ENCODE results near the gene UTP20. TPM values are rescaled to one million over a fixed set of nuclear protein-coding genes. Genes with fewer than 3 reads are reported as not detected.
A peak's percentile ranks its signal among the peaks of the same experiment; 100 is the strongest.
"Not testable (repeated sequence)": the region's sequence is repeated elsewhere in the genome, so short reads cannot be mapped to it uniquely, and the experiment has no call there.

The UTP20 gene
- total and polyA plus RNA-seq, 8 donors = 1.3 to 8.1 (median 5.6) TPM

DNA sequence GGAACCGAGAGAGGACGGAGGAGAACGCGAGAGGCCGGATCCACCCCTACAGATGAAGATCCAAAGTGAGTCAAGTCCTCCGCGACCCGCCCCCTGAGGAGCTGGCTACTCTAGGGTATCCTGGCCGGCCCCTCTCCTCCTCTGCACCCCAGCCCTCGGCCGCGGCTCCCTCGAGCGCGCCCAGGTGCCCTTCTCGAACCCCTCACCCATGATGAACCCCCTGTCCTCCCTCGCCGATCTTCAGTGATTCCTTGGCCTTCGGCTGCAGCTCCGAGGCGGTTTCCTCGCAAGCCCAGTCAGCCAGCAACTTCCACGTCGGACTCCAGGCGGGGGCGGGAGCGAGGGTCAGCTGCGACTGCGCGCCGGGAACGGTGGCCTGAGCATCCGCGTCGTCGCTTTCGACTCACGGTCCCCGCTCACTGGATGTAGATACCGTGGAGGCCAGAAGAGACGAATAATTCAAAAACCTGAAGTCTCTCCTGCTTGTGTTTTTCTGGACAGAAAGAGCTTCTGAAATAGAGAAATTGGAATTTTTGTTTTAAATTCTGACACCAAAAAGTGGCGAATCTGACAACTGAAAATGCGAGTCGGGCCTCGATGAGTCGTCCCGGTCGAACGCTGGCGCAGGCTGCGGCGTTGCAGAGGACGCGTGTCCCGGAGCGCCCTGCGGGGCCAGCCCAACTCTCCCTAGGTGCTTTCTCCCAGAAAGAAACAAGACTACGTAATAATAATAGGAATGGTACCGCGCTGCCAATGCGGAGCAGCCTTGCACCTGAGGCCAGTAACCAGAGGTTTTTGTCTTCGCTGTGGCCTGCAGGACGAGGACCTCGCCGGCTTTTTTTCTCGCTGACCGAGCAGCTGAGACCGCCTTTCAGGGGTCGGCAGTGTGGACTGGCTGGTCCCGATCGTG, 127.8 kb downstream of the UTP20 start, which contains the start of gene ARL1:
Gene ARL1, minus strand, starts transcription at position 337 of the 910 bp plus-strand sequence. Its CDS starts 127 bp downstream, at position 210.
- DNase-seq (peak; percentile 82 to 93 (median 84)), ATAC-seq (peak; percentile 92 to 97 (median 94)), FAIRE-seq (no peak)
- TF ChIP-seq, protein P1, sequence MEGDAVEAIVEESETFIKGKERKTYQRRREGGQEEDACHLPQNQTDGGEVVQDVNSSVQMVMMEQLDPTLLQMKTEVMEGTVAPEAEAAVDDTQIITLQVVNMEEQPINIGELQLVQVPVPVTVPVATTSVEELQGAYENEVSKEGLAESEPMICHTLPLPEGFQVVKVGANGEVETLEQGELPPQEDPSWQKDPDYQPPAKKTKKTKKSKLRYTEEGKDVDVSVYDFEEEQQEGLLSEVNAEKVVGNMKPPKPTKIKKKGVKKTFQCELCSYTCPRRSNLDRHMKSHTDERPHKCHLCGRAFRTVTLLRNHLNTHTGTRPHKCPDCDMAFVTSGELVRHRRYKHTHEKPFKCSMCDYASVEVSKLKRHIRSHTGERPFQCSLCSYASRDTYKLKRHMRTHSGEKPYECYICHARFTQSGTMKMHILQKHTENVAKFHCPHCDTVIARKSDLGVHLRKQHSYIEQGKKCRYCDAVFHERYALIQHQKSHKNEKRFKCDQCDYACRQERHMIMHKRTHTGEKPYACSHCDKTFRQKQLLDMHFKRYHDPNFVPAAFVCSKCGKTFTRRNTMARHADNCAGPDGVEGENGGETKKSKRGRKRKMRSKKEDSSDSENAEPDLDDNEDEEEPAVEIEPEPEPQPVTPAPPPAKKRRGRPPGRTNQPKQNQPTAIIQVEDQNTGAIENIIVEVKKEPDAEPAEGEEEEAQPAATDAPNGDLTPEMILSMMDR (IDR thresholded peaks at IDR 0.05) = no peak
- H3K4me3 ChIP-seq = peak within 1 kb of the TSS; percentile 60 to 94 (median 82)
- H3K27me3 ChIP-seq = no peaks in the 10 kb centered on the region
- H3K4me1 ChIP-seq = peaks cover 0 to 16% (median 14%) of the 10 kb centered on the region in 3 donors
- no peaks in the 10 kb centered on the region for H3K9me3 ChIP-seq
- no peaks in the 10 kb centered on the region for H3K36me3 ChIP-seq
- H3K27ac ChIP-seq = peak within 1 kb of the TSS; percentile 88 to 97 (median 92)
- intact Hi-C loops (cut with DNase I) = no loop called here
- 0% methylated on average over 64 to 71 of the region's 71 CpGs for WGBS, 2 donors

DNA sequence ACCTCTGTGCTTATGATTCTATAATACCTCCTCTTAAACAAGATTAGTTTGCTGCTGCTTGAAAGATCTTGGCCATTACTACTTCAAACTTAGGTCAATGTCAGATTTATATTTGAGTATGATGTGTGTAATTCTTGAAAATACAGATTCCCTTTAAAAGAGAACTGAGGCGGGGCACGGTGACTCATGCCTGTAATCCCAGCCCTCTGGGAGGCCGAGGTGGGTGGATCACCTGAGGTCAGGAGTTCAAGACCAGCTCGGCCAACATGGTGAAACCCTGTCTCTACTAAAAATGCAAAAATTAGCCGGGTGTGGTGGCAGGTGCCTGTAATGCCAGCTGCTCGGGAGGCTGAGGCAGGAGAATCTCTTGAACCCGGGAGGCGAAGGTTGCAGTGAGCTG, 130.3 kb downstream of the UTP20 start:
- DNase-seq; ATAC-seq; H3K27me3 ChIP-seq; H3K27ac ChIP-seq; H3K36me3 ChIP-seq; H3K4me3 ChIP-seq; intact Hi-C loops (cut with DNase I); H3K9me3 ChIP-seq; FAIRE-seq: not testable (repeated sequence)
- peaks cover 0 to 15% (median 10%) of the 10 kb centered on the region in 3 donors for H3K4me1 ChIP-seq
- 86 to 88% methylated on average over 8 of the region's 8 CpGs for WGBS, 2 donors

DNA sequence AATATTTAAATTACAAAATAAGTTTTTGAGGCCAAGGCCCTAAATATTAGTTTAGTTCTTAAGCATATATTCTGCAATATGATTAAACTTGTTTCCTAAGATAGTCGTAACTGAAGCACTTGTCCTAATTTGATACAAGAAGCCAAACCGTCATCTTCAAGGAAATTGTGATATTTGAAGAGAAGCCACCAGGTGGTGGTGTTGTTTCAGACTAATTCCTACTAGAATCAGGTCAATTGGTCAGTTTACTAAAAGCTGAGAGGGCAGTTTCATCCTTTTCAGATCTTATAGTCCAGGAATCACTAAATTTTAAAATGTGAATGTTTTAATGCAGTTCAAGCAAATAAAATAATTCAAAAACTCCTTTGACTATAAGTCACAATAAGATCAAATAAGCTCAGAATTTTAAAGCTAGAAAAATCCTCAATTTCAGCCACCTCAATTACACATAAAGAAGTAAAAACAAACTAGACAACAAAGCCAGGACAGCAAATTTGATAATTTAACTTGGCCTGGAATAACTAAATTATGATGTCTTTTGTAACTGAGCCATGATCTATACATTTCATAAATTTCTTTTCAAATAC, 134.7 kb downstream of the UTP20 start:
- FAIRE-seq (peak; percentile 96), ATAC-seq (peak in 3 of 4 donors; percentile 71 to 81 (median 79)), DNase-seq (peak in 3 of 6 donors; percentile 6 to 31 (median 19))
- intact Hi-C loops (cut with DNase I) = no loop called here
- Histone ChIP-seq H3K4me3 (no peak overlapping the region), H3K4me1 (no peaks in the 10 kb centered on the region), H3K9me3 (no peaks in the 10 kb centered on the region), H3K27ac (no peak overlapping the region), H3K27me3 (no peaks in the 10 kb centered on the region), H3K36me3 (no peaks in the 10 kb centered on the region)
- WGBS, 2 donors = 0% methylated on average over 2 of the region's 2 CpGs
- TF ChIP-seq, protein P1 (IDR thresholded peaks at IDR 0.05) = peak in 3 of 4 donors; percentile 23 to 39 (median 32)

DNA sequence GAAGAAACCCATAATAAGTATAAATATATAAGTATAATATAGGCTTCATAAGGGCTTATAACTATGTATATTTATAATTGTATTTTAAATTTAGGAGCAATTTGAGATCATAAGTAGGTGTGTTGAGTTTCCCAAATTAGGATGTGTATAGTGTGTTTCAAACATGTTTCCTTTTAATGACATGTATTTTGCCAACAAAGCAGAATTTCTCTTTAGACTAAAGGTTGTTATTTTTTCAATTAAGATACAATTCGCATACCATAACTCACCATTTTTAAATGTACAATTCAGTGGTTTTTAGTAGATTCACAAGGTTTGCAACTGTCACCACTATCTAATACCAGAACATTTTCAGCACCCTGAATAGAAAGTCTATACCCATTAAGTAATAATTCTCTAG, 135.3 kb downstream of the UTP20 start:
- H3K4me1 ChIP-seq = no peaks in the 10 kb centered on the region
- ATAC-seq = no peak
- no peak overlapping the region for H3K4me3 ChIP-seq
- intact Hi-C loops (cut with DNase I) = no loop called here
- no peaks in the 10 kb centered on the region for H3K27me3 ChIP-seq
- H3K36me3 ChIP-seq = no peaks in the 10 kb centered on the region
- no peak for FAIRE-seq
- WGBS, 2 donors = 97 to 98% methylated on average over 1 of the region's 1 CpG
- DNase-seq = no peak
- no peak overlapping the region for H3K27ac ChIP-seq
- TF ChIP-seq, protein P1 (IDR thresholded peaks at IDR 0.05) = no peak
- no peaks in the 10 kb centered on the region for H3K9me3 ChIP-seq

DNA sequence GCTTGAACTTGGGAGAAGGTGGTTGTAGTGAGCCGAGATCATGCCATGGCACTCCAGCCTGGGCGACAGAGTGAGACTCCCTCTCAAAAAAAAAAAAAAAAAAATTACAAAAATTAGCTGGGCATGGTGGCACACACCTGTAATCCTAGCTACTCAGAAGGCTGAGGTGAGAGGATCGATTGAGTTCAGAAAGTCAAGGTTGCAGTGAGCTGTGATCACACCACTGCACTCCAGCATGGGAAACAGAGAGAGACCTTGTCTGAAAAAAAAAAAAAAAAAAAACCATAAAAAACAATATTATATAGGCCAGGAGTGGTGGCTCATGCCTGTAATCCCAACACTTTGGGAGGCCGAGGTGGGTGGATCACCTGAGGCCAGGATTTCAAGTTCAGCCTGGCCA, 142.2 kb downstream of the UTP20 start:
- intact Hi-C loops (cut with DNase I); H3K4me3 ChIP-seq; H3K36me3 ChIP-seq; DNase-seq; H3K27me3 ChIP-seq; FAIRE-seq; H3K27ac ChIP-seq; ATAC-seq; H3K9me3 ChIP-seq; H3K4me1 ChIP-seq: not testable (repeated sequence)
- 78 to 79% methylated on average over 4 of the region's 4 CpGs for WGBS, 2 donors

All from pancreas (tissue), 10 donors.